Upper lobe of right lung (tissue), 1 donor: Measurements from ENCODE around the gene GGT5. TPM values are rescaled to one million over a fixed set of nuclear protein-coding genes. Genes with fewer than 3 reads are reported as not detected.
A peak's percentile ranks its signal among the peaks of the same experiment; 100 is the strongest.
"Not testable (repeated sequence)": the region's sequence is repeated elsewhere in the genome, so short reads cannot be mapped to it uniquely, and the experiment has no call there.

Experiments used
- ATAC-seq: fragments of 200-7000 bp; cut with Tn5 transposase; one replicate; pipeline ENCODE4 v1.9.1; 2020; ENCODE audit warnings: mild to moderate bottlenecking, moderate library complexity
- DNase-seq: peaks from one replicate; pipeline ENCODE4 v3.0.0-alpha.2; 2020
- H3K27ac ChIP-seq: fragments of 200-600 bp; one replicate; pipeline ENCODE4 v1.8.0; 2022
- H3K27me3 ChIP-seq: fragments of 200-600 bp; one replicate; pipeline ENCODE4 v1.8.0; 2022; ENCODE audit warnings: mild to moderate bottlenecking
- H3K36me3 ChIP-seq: fragments of 200-600 bp; one replicate; pipeline ENCODE4 v1.8.0; 2022
- H3K4me1 ChIP-seq: fragments of 200-600 bp; one replicate; pipeline ENCODE4 v1.8.0; 2022
- H3K4me3 ChIP-seq: fragments of 200-600 bp; one replicate; pipeline ENCODE4 v1.8.0; 2022; ENCODE audit warnings: mild to moderate bottlenecking
- H3K9me3 ChIP-seq: fragments of 200-600 bp; one replicate; pipeline ENCODE4 v1.8.0; 2022
- intact Hi-C: fragments of 100-400 bp; cut with DNase I; formaldehyde crosslinking; loops from one replicate; pipeline ENCODE4 v1.11.0; 2022
- total RNA-seq: library from RNA; stranded (reverse); fragmentation: NEBNext Ultra II Directional; extraction: Animal tissue kit (Norgen Biotek cat#: 25700); gene quantifications from one replicate; pipeline ENCODE4 v1.2.1, GENCODE V29; 2021
- TF ChIP-seq, protein P1 (sequence below): fragments of 200-600 bp; IDR thresholded peaks from one replicate; pipeline ENCODE4 v1.8.0; 2022; ENCODE audit warnings: antibody characterized with exemption
- donor health status: DM: no; HTN: yes; CAD: no; lungs with severe emphysema.

GGT5 gene
- total RNA-seq, 1 donor from 2014 or later = 66.5 TPM

DNA sequence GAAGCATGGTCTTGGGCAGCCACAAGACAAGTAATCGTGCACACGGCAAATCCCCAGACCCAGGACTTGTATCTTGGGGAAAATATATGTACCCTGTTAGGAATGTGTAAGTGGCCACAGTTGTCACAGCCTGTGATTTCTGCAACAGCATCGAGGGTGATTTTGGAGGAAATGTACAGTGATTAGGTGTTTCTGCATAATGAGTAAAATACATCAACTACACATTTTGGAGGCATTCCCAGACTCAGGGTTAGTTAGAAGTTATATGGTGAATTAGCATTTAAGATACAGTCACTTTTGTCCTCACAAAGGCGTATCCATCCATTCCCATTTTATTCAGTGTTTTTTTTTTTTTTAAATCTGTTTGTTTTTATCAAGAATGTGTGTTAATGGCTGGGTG lies 35.2 kb downstream of the GGT5 start:
- no peaks in the 10 kb centered on the region for H3K27me3 ChIP-seq
- no peaks in the 10 kb centered on the region for H3K36me3 ChIP-seq
- no peaks in the 10 kb centered on the region for H3K9me3 ChIP-seq
- no peak overlapping the region for H3K4me3 ChIP-seq
- TF ChIP-seq, protein P1, sequence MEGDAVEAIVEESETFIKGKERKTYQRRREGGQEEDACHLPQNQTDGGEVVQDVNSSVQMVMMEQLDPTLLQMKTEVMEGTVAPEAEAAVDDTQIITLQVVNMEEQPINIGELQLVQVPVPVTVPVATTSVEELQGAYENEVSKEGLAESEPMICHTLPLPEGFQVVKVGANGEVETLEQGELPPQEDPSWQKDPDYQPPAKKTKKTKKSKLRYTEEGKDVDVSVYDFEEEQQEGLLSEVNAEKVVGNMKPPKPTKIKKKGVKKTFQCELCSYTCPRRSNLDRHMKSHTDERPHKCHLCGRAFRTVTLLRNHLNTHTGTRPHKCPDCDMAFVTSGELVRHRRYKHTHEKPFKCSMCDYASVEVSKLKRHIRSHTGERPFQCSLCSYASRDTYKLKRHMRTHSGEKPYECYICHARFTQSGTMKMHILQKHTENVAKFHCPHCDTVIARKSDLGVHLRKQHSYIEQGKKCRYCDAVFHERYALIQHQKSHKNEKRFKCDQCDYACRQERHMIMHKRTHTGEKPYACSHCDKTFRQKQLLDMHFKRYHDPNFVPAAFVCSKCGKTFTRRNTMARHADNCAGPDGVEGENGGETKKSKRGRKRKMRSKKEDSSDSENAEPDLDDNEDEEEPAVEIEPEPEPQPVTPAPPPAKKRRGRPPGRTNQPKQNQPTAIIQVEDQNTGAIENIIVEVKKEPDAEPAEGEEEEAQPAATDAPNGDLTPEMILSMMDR = no peak
- peaks cover 38% of the 10 kb centered on the region for H3K4me1 ChIP-seq
- peak overlapping the region; percentile 88 for H3K27ac ChIP-seq
- ATAC-seq (no peak), DNase-seq (no peak)
- intact Hi-C loops = no loop called here

DNA sequence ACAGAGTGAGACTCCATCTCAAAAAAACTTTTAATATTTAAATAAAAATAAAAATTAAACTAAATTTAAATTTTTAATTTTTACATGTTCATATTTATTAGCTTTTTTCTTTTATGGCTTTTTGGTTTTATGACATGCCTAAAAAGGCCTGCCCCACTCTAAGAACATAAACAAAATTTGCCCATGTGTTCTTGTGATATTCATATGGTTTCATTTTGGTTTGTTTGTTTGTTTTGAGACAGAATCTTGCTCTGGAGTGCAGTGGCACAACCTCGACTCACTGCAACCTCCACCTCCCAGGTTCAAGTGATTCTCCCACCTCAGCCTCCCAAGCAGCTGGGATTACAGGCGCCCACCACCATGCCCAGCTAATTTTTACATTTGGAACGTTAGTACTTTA lies 35.9 kb downstream of the GGT5 start:
- DNase-seq (no peak), ATAC-seq (no peak)
- H3K4me1 ChIP-seq = peaks cover 38% of the 10 kb centered on the region
- H3K36me3 ChIP-seq = no peaks in the 10 kb centered on the region
- H3K27ac ChIP-seq = peak overlapping the region; percentile 88
- no peaks in the 10 kb centered on the region for H3K27me3 ChIP-seq
- TF ChIP-seq, protein P1 = no peak
- no peak overlapping the region for H3K4me3 ChIP-seq
- intact Hi-C loops = no loop called here
- H3K9me3 ChIP-seq = no peaks in the 10 kb centered on the region

DNA sequence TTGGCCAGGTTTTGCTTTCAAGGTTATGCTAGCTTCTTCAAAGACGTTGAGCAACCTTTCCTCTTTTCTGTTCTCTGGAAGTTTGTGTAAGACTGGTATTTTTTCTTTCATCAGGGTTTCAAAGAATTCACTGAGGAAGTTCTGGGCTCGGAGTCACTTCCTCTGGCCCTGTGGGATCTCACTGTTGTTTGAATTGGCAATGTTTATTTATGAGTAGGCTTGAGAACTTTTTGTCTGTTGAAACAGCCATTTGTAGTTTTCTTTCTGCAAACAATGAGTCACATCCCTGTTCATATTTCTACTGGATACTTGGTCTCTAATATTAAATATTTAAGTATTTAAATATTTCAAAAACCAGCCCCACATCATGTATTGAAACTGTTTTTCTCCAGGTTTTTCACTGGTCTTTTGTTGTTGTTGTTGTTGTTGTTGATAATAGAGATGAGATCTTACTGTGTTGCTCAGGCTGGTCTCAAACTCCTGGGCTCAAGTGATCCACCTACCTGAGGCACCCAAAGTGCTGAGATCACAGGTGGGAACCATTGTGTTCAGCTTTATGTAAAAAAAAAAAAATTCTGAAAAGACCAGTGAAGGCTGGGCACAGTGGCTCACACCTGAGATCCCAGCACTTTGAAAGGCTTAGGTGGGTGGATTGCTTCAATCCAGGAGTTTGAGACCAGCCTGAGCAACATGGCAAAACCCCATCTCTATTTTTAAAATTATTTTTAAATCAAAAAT lies 36.7 kb downstream of the GGT5 start:
- no peaks in the 10 kb centered on the region for H3K27me3 ChIP-seq
- H3K4me1 ChIP-seq = peaks cover 38% of the 10 kb centered on the region
- no peaks in the 10 kb centered on the region for H3K36me3 ChIP-seq
- no peaks in the 10 kb centered on the region for H3K9me3 ChIP-seq
- intact Hi-C loops = no loop called here
- TF ChIP-seq, protein P1 = no peak
- peak overlapping the region; percentile 88 for H3K27ac ChIP-seq
- ATAC-seq (peak; percentile 95), DNase-seq (no peak)
- no peak overlapping the region for H3K4me3 ChIP-seq

DNA sequence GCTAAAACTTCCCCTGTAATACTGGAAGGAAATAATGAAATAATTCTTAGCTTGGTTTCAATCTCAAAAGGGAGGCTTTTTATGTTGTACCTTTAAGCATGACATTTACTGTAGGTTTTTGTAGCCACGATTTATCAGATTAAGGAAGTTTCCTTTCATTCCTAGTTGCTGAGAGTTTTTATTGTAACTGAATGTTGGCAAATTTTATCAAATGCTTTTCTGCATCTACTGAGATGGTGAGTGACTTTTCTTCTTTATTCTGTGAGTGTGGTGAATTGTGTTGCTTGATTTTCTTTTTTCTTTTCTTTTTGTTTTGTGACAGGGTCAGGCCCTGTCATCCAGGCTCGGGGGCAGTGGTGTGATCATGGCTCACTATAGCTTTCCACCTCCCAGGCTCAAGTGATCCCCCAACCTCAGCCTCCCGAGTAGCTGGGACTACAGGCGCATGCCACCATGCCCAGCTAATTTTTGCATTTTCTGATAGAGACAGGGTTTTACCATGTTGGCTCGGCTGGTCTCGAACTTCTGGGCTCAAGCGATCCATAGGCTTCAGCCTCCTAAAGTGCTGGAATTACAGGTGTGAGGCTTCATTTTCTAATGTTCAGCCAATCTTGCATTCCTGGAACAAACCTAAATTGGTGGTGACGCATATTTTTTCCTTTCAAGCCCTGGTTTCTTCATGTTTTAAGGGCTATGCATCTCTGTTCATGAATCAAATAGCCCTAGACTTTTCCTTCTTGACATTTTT lies 37.4 kb downstream of the GGT5 start:
- H3K36me3 ChIP-seq = no peaks in the 10 kb centered on the region
- intact Hi-C loops = no loop called here
- ATAC-seq (no peak), DNase-seq (no peak)
- TF ChIP-seq, protein P1 = no peak
- no peaks in the 10 kb centered on the region for H3K9me3 ChIP-seq
- no peaks in the 10 kb centered on the region for H3K27me3 ChIP-seq
- peaks cover 38% of the 10 kb centered on the region for H3K4me1 ChIP-seq
- H3K4me3 ChIP-seq = no peak overlapping the region
- H3K27ac ChIP-seq = peak overlapping the region; percentile 88

DNA sequence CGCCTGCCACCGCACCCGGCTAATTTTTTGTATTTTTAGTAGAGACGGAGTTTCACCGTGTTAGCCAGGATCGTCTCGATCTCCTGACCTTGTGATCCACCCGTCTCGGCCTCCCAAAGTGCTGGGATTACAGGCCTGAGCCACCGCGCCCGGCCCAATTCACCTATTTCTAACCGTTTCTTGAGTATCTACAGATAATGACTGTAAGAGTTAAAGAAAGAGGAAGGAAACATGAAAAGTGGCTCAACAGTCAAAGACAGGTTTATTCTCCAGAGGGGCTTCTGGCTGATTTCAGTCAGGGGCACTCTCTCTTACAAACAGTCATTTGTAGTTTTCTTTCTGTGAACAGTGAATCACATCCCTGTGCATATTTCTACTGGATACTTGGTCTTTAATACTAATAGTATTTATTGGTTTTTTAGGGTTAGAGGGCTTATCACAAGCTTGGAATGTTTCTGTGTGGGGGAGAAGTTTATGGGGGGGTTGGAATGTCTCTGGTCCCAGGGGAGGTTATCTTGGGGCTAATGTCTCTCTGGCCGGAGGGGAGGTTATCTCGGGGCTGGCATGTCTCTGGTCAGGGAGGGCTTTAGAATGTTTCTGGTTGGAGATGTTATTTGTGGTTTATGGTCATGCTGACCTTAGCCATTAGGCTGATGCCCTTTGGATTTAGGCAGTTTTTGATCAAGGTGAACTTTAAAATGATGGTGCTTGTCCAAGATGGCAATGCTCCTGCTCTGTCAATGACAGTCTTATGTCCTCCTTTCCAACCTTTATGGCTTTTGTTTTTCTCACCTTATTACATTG lies 38.2 kb downstream of the GGT5 start:
- H3K36me3 ChIP-seq, ATAC-seq, H3K4me3 ChIP-seq, DNase-seq, H3K9me3 ChIP-seq, intact Hi-C loops, H3K27me3 ChIP-seq: not testable (repeated sequence)
- Histone ChIP-seq H3K4me1 (peaks cover 38% of the 10 kb centered on the region), H3K27ac (peak overlapping the region; percentile 88)
